Measurements from ENCODE around the gene ACBD4.

DNA sequence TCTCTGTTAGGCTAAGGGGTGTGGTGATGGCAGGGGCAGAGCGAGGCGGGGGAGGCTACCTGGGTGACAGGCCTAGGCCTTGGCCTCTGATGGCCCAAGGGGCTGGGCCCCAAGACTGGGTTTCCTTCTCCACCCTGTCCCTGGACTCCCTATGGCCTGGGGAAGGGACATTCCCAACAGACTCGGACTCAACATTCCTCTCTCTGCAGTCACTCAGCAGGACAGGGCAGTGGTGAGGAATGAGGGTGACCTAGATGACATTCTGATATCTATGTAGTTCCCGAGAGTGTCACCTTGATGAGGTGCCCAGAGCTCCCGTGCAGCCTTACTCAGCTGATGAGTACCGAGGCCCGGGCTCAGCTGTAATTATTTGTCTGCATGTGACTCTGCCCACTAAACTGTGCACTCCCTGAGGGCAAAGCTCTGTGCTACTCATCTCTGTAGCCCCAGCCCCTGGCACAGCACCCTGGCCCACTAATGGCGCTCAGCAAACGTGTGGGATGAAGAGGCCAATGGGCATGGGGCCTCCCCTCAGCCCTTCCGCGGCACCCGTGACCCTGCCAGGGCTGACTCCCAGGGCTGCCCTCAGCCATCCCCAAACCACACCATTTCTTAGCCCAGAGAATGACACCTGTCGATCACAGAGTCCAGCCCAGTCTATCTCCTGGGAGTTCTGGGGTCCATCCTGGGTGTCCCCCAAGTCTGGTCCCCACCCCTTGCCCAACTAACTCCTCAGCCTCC, 5.4 kb upstream of the ACBD4 start:
- TF ChIP-seq POLR2AphosphoS5 (IDR thresholded peaks at IDR 0.05) (no peak), CTCF (IDR thresholded peaks at IDR 0.05) (no peak)

Measured in gastroesophageal sphincter (tissue), 3 donors.